Hematopoietic multipotent progenitor cell (in vitro differentiated cells): Measurements from ENCODE around the gene HAUS1. TPM values are rescaled to one million over a fixed set of nuclear protein-coding genes. Genes with fewer than 3 reads are reported as not detected.
A peak's percentile ranks its signal among the peaks of the same experiment; 100 is the strongest.
"Not testable (repeated sequence)": the region's sequence is repeated elsewhere in the genome, so short reads cannot be mapped to it uniquely, and the experiment has no call there.

ENCODE experiments used
- DNase-seq, 3 donors: peaks; one replicate each; pipeline ENCODE4 v3.0.0-alpha.2; 2011 to 2015; ENCODE audit warnings: low read depth in 2 of 3, low spot score in 2 of 3
- total RNA-seq: library from RNA; depleted of rRNA; stranded (reverse); fragments of >200 nt; gene quantifications from one replicate; pipeline ENCODE4 v1.2.3, GENCODE V29; 2012

The HAUS1 gene
- total RNA-seq, 1 donor, result 17.8 TPM

DNA sequence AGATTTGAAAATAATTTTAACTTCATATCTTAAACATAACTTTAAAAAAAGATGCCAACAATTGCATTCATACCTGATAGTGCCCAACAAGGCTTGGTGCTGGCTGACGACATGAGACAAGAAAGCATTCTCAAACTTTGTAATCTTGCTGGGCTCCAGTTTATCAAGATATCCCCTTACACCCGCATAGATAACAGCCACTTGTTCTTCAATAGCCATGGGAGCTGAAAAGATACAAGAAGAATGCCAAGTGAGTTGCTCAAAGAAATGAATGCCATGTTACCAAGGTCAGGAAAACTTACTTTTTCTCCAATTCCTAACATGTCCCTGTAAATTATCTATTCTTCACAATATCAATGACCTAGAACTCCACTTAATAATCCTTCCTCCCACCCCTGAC lies 19.8 kb upstream of the HAUS1 start:
- DNase-seq, result no peak

DNA sequence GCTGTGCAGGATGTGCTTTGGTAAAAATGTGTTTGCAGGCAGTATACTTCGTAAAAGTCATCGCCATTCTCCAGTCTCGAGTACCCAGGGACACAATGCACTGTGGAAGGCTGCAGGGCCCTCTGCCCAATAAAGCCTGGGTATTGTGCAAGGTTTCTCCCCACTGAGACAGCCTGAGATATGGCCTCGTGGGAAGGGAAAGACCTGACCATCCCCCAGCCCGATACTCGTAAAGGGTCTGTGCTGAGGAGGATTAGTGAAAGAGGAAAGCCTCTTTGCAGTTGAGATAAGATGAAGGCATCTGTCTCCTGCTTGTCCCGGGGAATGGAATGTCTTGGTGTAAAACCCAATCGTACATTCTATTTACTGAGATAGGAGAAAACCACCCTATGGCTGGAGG lies 15.7 kb upstream of the HAUS1 start:
- DNase-seq, result not testable (repeated sequence)

DNA sequence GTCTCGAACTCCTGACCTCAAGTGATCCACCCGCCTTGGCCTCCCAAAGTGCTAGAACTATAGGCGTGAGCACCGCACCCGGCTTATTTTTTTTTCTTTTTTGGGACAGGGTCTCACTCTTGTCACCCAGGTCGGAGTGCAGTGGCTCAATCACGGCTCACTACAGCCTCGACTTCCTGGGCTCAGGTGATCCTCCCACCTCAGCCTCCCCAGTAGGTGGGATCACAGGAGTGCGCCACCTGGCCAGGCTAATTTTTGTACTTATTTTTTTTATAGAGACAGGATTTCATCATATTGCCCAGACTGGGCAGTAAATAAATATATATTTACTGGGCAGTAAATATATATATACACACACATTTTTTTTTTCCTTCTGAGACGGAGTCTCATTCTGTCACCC lies 8.7 kb upstream of the HAUS1 start:
- no peak for DNase-seq

DNA sequence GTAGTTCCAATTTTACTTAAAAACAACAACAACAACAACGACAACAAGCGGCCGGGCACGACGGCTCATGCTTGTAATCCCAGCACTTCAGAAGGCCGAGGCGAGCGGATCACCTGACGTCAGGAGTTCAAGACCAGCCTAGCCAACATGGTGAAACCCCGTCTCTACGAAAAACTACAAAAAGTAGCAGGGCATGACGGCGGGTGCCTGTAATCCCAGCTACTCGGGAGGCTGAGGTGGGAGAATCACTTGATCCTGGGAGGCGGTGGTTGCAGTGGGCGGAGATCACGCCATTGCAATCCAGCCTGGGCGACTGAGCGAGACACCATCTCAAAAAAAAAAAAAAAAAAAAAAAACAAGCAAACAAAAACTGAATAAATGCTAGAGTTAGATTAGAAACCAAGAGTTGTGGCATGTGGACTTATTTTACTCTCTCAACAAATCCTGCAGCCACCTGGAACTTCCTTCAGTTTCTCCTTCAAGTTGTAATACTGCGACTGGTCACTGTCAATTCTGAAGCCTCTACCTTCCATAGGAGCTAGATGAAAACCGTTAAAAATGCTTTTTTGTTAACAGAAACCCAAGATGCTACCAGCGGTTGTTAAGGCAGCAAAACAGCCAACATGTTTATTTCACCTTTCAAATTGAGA lies 7.4 kb upstream of the HAUS1 start:
- no peak for DNase-seq

DNA sequence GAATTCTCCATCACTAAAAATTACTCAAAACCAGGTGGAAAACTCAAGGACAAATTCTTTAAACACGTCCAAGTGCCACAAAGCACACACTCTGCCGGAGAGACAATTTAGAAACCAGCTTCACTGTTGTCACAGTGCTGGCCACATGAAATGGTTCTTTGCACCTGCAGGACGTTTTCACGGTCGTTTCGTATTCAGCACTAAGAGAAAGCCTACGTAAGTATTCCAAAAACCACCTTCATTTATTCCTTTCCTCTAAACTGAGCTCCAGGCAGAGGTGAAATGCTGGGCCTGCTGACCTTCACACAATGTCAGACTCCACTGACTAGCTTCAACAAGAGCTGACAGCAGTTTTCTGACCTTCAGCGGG lies 6.8 kb upstream of the HAUS1 start:
- no peak for DNase-seq

DNA sequence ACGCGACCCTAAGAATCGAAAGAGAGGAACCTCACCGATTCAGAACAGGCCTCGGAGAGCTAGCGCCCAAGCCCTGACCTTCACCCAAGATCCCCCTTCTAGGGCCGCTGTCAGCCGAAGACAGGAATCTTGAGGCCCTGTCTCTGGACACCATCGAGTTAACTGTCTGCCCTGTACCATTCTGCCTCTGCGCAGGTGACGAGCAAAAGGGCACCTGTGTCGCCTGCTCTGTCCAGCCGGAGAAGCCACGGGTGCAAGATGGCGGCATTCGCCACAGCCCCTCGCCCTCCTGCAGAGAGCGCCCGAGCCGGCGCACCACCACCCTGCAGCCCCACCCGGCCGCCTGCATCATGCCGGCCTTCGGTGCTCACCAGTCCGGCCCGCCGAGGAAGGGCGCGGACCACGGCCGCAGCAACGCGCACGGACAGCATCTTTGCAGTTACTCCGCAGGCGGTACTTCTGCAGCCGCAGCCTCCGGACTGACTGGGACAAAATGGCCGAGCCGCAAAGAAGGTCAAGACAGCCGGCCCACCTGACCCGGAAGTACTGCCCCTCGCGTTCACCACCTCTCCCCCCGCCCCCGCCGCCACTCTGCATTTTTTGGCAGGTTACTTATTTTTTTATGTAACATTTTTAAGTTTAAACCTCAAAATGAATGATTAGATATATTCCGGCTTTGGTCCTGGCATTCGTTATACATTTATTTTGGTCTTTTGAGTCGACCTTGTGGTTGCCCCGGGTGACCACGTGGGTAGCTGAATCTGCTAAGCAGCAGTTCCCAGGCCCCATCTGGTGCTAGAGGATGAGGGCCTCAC lies 6.2 kb upstream of the HAUS1 start, which contains the start of gene ATP5F1A:
Gene ATP5F1A, minus strand, starts transcription at position 496 of the 815 bp plus-strand sequence. Its CDS starts 65 bp downstream, at position 431.
- peak; percentile 70 to 87 (median 86) for DNase-seq

DNA sequence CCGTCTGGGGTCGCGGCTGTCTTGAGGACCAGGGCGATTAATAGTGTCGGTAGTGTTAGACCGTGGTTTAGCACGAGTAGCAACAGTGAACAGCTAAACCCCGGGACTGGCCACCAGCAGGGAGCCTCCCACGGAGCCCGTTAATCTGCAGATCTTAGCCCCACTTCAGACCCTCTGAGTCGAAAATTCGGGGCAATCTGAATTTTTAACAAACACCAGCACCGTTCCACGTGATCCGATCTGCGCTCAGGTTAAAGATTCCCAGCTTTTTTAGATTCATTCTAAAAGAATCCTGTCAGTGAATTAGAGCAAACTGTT lies 5.6 kb upstream of the HAUS1 start:
- no peak for DNase-seq

DNA sequence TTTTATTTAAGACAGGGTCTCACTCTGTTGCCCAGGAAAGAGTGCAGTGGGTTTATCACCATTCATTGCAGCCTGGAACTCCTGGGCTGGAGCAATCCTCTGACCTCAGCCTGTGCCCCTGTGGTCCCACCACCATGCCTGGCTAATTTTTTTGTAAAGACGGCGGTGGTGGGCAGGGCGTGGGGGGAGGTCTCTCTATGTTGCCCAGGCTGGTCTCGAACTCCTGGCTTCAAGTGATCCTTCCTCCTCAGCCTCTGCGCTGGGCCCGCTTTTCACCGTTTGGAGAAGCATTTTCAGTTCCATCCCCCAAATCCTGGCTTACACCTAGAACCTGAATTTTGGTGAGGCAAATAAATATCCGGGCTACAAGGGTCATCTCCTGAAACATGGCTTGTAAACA lies 4.7 kb upstream of the HAUS1 start:
- no peak for DNase-seq

DNA sequence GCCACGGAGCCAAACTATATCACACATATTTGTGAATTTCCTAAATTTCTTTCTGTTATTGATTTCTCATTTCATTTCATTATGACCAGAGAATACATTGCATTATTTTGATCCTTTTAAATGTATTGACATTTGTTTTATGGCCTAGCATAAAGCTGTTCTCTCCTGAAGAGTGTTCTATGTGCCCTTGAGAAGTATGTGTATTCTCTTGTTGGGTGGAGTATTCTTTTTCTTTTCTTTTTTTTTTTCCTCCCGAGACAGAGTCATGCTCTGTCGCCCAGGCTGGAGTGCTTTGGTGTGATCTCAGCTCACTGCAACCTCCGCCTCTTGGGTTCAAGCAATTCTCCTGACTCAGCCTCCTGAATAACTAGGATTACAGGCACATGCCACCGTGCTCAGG lies 5.2 kb downstream of the HAUS1 start:
- no peak for DNase-seq

DNA sequence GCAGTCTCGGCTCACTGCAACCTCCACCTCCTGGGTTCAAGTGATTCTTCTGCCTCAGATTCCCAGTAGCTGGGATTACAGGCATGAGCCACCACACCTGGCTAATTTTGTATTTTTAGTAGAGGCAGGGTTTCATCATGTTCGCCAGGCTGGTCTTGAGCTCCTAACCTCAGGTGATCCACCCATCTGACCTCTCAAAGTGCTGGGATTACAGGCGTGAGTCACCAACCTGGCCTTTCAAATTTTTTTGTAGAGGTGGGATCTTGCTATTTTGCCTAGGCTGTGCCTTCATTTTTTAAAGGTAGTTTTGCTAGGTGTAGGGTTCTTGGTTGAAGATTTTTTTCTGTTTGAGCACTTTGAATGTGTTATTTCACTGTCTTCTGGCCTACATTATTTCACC lies 6.2 kb downstream of the HAUS1 start:
- DNase-seq, result no peak

DNA sequence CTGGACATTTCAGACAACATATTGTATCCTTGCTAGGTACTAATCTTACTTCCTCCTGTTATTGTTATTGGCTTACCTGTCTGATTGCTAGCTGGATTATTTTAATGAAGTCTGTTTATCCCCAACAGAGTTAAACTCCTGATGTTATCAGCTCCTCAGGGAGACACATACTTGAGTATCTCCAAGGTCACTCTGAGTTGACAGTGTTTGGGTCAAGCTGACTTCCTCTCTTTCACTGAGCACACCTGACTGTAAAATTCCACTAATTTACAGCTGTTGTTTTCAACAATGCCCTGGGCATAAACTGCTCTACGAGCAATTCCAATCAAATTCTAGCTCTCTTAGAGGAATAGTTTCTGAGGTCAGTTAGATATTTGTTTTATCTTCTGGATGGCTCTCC lies 9.6 kb downstream of the HAUS1 start:
- DNase-seq, result no peak

DNA sequence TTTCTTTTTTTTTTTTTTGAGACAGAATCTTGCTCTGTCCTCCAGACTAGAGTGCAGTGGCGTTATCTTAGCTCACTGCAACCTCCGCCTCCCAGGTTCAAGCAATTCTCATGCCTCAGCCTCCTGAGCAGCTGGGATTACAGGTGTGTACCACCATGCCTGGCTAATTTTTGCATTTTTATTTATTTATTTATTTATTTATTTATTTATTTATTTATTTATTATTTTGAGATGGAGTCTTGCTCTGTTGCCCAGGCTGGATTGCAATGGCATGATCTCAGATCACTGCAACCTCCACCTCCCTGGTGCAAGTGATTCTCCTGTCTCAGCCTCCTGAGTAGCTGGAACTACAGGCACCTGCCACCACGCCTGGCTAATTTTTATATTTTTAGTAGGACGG lies 22.4 kb downstream of the HAUS1 start:
- DNase-seq, result not testable (repeated sequence)

DNA sequence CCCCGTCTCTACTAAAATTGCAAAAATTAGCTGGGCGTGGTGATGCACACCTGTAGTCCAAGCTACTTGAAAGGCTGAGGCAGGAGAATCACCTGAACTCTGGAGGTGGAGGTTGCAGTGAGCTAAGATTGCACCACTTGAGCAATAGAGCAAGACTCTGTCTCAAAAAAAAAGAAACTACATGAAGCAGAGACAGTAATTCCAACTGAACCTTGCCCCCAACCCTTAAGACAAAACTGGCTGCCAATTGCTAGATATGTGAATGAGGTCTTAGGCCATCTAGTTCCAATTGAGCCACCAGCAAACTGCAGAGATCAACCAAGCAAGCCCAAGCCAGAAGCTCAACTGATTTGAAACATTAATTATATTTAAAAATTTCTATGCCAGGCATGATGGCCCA lies 25.9 kb downstream of the HAUS1 start:
- DNase-seq, result no peak

DNA sequence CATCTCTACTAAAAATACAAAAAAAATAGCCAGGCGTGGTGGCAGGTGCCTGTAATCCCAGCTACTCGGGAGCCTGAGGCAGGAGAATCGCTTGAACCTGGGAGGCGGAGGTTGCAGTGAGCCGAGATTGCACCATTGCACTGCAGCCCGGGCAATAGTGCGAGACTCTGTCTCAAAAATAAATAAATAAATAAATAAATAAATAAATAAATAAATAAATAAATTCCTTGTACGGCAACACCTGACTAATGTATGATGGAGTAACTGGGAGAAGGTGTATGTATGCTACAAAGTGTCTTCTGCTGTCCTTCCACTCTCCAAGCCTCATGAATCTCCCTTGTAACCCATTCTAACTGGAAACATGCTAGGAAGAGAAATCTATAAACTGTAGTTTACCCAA lies 26.4 kb downstream of the HAUS1 start:
- DNase-seq, result not testable (repeated sequence)

DNA sequence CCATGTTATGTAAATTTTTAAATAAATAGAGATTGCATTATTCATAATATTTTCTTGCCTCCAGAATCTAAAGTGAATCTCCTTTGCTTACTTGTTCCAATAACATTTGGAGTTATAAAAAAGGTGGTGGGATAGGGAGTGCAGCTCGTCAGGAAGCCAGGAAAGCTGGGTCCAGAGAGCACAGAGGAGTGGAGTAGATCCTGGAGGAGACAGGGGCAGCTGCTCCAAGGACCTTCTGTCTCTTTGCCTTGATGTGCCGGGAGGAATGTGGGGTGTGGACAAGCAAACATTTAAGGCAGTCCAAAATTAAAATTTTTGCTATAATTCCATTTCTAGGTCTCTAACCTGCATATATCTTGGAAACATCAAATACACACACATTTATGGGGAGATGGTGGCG lies 29.3 kb downstream of the HAUS1 start:
- no peak for DNase-seq

DNA sequence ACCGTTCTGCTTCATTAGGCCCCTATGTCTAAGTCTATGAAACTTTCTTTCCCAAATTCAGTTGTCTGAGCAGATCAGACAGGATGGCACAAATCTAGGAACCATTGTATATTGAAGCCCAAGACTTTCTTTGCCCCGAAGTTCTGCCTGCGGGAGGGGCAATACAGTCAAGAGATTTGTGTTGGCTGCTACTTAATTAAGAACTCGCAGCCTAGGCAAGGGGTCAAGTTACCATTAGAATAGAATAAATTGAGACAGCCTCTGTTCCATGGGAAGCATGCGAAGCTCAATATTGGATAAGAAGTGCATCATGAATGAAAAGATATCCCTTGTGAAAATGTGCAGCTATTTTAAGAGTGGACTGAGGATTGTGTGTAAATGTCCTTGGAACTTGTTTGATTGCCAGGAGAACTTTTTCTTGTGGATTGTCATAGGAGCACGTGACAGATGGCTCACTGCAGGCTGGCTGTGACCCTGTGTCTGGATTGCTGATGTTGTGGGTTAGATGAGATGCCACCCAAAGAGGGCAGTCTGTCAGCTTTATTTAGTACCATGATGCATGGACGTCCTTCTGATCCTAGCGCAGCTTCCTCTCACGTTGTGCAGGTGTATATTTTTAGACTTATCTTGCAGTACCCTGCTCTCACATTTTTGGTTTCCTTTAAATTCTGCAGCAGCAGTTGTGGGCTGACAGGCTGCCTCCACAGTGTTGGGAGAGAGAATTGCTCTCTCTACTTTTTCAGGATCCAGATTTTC lies 30.9 kb downstream of the HAUS1 start:
- no peak for DNase-seq

DNA sequence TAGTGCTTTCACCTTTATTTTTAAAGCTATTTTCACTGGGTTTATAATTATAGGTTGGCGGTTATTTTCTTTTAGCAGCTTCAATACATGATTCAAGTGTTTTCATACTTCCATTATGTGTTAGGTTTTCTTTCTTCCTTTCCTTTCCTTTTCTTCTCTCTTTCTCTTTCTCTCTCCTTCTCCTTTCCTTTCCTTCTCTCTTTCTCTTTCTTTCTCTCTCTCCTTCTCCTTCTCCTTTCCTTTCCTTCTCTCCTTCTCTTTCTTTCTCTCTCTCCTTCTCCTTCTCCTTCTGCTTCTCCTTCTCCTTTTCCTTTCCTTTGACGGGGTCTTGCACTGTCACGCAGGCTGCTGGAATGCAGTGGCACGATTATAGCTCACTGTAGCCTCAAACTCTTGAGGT lies 36.0 kb downstream of the HAUS1 start:
- no peak for DNase-seq

DNA sequence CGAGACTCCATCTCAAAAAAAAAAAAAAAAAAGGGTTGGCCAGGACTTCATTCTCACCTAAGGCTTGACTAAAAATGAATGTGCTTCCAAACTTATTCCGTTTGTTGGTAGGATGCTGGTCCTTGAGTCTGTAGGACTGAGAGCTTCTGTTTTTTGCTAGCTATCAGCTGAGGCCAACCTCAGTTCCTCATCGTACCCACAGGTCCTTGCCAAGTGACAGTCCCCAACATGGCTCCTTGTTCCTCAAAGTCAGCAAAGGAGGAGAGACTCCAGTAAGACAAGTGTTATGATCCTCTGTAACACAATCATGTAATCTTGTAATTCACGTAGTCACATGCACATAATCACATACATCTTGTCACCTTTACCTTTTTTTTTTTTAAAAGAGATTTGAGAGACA lies 37.0 kb downstream of the HAUS1 start:
- no peak for DNase-seq

DNA sequence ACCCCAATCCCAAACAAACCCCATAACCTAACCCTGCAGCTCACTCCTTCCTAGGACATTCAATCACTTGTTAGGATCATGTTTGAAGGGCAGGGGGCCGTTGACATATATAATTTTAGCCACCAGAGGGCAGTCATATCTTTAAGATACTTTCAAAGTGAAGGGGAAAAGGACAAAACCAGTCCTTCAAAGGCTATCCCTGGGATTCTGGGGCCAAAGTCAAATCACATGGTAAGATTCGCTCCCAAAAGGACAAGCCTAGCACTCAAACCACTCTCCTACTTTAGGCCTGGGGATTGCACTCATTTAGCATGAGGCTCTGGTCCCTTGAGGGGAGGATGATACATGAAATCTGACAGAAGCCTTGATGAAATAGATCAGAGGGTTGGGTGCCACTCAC lies 44.6 kb downstream of the HAUS1 start:
- DNase-seq, result peak; percentile 35 to 55 (median 37)

DNA sequence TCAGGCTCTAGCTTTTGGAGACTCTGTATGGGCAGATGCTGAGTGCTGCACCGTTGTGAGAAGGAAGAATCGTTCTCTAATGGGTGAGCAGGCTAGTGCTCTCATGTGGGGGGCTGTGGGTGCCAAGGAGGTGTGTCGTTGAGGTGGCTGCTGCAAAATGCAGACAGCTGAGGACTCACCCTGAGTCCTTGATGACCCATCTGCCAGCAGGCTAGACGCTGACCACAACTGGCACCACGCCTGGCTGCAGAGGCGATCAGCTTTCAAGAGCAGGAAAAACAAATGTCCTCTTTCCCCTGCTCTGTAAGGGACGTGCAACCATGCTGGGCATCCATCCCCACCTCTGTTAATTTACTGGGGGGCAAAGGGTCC lies 48.2 kb downstream of the HAUS1 start:
- DNase-seq, result no peak

DNA sequence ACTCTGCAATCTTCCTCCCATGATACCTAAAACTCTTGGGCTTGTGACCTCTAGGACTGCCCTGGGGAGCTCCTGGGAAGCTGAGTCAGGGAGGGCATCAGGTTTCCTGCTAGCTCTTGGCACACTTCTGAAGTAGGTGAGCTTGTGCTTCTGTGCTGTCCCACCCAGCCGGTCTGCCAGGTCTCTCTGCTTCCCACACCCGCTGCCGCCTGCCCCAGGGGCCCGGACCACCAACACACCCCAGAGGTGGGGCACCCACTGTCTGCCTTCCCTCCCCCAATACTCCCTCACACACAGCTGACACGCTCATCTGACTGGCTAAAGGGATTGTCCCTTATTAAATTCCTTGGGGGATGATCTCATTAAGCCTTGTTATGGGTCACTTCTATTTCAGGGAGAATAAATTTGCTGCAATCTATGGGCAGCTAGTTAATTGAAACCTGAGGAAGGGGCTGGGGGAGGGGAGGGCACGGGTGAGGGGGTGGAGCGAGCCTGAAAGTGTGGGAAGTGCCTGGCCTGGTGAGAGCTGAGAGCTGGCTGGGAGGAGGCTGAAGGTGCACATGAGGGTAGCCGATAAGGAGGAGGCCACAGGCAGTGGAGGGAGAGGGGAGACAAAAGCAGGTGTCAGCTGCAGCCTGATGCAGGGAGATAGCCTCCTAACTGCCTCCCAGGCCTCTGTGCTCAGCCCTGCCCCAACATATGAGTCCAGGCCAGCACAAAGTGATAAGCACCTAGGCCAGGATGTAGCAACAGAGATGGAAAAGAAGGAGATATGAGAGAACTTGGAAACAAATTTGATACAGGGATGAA lies 48.8 kb downstream of the HAUS1 start:
- no peak for DNase-seq
